Inferior parietal cortex (tissue), 1 donor: ENCODE data around the gene KNL1.
"Not testable (repeated sequence)": the region's sequence is repeated elsewhere in the genome, so short reads cannot be mapped to it uniquely, and the experiment has no call there.

Experiments
- DNase-seq: peaks from one replicate; pipeline ENCODE4 v3.0.0-alpha.2; 2016; ENCODE audit errors: extremely low spot score

Gene KNL1

DNA sequence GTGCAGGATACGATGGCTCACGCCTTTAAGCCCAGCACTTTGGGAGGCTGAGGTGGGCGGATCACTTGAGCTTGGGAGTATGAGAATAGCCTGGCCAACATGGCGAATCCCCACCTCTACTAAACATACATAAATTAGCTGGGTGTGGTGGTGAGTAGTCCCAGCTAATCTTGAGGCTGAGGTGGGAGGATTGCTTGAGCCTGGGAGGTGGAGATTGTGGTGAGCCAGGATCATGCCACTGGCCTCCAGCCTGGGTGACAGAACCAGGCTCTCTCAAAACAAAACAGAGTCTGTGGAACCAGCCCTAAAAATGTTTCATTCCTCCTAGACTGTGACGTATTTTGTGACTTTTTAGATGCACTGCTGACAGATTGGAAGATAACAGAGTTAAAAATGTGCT is 66.6 kb downstream of the KNL1 start:
- DNase-seq, result no peak

DNA sequence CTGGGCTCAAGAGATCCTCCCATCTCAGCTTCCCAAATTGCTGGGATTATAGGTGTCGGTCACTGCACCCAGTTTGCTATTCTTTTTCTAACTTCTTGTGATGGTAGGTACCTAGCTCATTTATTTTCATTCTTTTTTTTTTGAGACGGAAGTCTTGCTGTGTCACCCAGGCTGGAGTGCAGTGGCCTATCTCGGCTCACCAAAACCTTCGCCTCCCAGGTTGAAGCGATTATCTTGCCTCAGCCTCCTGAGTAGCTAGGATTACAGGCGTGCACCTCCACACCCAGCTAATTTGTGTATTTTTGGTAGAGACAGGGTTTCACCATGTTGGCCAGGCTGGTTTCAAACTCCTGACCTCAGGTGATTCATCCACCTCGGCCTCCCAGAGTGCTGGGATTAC is 70.9 kb downstream of the KNL1 start:
- DNase-seq, result no peak

- not testable (repeated sequence) for DNase-seq
Observed at GRCh38 chr15:40676290-40676689, 82.2 kb downstream of the KNL1 start.

GRCh38 chr15:40676906-40677305 is 82.9 kb downstream of the KNL1 start:
- not testable (repeated sequence) for DNase-seq

DNA sequence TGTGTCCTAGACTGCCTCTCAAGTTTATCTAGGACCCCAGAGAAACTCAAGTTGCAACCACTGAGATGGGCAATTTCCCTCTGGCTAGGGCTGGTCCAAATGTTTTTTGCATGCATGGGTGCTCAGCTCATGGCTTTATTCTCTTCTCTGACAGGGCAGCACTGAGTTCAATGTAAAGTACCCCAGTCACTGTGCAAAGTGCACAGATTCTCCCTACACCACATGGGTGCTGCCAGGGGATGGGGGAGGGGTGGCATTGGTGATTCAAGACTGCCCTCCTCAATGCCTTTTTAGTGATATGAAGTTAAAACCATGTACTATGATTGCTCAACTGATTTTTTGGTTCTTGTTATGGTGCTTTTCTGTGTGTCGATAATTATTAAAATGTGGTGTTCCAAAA is 86.1 kb downstream of the KNL1 start:
- no peak for DNase-seq

GRCh38 chr15:40680959-40681358 is 86.9 kb downstream of the KNL1 start:
- not testable (repeated sequence) for DNase-seq

GRCh38 chr15:40684381-40684780 is 90.3 kb downstream of the KNL1 start:
- DNase-seq, result no peak

DNA sequence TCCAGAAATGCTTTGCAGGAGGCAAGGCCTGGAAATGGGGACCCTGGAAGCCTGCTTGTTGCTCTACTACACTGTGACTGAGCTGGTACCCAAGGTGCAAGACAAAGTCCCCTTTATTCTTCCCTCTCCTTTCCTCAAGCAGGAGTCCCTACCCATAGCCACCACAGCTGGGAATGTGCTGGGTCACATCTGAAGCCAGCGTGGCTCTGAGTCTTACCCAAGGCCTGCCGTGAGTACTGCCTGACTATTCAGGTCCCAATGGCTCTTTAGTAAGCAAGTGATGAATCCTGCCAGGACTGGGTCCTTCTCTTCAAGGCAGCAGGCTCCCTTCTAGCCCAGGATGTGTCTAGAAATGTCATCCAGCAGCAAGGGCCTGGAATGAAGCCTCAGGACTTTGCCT is 91.3 kb downstream of the KNL1 start:
- DNase-seq, result no peak

DNA sequence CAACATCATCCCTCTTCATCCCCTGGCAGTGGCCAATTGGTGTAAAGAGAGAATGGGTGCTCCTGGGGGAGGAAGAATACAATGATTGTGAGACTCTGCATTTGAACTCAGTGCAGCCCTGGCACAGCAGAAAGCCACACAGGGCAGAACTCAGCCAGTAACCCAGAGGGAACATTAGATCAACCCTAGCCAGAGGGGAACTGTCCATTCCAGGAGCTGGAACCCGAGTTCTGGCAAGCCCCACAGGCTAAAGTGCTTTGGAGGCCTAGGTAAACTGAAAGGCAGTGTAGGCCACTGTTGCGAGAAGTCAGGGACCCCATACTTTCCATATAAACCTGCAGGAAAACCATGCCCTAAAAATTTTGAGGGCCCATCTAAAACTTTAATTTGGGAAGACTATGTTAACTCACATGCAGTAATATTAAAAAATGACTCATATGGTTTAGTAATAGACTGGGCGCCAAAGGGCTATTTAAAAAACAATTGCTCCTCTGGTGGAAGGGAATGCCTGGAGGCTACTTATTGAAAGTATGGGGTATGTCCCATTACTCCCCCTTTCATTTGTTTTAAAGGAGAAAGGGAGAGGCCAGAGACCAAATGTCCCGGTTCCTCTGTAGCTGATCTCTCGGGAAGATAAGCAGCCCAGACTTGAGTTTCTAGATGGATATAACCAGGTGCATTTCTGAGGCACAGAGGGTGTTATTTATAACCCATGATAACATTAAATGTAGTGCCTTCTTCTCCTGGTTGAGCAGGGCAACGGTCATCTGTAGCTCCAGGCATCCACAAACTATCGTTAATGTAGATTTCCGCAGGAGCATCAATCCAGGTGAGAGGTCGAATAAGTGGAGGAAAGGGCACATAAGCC is 95.1 kb downstream of the KNL1 start:
- no peak for DNase-seq

DNA sequence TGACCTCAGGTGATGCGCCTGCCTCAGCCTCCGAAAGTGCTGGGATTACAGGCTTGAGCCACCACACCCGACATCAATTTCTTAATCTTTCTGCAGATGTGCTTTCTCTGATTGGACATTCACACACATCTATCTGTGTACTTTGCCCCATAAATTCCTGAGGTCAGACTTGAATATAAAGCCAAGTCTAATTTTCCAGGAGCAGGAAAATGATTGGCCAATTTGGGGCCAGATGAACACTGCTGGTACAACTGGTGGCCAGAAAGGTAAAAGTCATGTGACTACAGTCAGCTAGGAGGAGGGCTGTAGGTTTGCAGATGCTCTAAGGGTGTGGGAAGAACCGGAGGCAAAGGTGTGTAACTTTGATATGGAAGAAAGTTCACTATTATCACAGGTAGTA is 97.7 kb downstream of the KNL1 start:
- no peak for DNase-seq

DNA sequence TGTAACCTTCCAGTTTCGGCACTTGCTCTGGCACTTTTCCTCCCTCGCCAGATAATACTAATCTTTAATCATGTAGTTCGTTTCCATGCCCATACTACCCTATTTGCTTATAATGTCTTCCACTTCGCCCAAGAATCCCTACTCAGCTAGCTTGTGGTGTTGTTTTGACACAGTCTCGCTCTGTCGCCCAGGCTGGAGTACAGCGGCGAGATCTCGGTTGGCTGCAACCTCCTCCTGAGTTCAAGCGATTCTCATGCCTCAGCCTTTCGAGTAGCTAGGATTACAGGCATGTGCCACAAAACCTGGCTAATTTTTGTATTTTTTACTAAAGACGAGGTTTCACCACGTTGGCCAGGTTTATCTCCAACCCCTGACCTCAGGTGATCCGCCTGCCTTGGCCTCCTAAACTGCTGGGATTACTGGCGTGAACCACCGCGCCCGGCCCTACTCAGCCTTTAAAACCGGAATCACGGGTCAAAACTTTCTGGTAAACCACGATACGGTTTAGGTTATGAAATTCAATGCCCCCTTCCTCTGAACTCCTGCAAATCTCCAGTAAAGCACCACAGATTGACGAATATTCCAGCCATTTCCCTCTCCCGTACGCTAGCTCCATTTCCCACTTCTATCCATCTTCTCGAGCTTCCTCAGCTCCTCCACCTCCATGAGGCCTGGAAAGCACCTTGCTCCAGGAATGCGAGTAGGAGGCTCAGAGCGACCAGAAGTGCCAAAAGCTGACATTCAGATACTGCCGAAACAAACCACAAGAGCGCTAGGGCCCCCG is 100.0 kb downstream of the KNL1 start:
- DNase-seq, result no peak

GRCh38 chr15:40694688-40695468 is 100.8 kb downstream of the KNL1 start, which contains the start of gene RAD51:
RAD51 (plus strand) TSS chr15:40695174; CDS start chr15:40698759, 3,585 bp downstream.
- peak; percentile 89 for DNase-seq

GRCh38 chr15:40695469-40695890 is 101.4 kb downstream of the KNL1 start:
- no peak for DNase-seq

DNA sequence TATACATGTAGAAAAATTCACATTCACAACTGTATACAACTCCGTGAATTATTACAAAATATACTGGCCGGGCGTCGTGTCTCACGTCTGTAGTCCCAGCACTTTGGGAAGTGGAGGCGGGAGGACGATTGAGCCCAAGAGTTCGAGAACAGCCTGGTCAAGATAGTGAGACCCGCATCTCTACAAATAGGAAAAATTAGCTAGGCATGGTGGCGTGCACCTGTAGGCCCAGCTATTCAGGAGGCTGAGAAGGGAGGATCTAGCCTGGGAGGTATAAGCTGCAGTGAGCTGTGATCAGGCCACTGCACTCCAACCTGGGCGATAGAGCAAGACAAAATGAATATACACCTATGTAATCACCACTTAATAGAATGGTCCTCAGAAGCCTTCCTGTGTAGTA is 102.2 kb downstream of the KNL1 start:
- DNase-seq, result no peak

GRCh38 chr15:40697916-40698315 is 103.9 kb downstream of the KNL1 start:
- DNase-seq, result no peak

DNA sequence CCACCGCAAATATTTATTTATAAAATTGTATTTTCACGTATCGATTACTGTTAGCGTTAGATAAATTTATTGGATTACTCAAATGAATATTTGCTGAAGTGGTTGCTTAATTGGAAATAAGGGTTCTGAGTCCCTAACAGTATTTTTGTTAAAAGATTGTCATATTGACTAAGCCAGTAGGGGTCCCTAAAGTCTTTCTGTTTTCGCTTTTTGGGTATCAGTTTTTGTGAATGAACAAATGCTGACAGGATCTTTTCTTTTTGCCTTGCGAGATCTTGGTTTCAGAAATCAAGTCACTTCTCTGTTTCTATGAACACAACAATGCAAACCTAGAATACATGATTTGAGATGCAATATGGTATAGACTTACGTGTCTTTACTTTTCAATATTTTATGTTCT is 108.0 kb downstream of the KNL1 start:
- DNase-seq, result no peak

GRCh38 chr15:40706121-40706520 is 112.1 kb downstream of the KNL1 start:
- DNase-seq, result no peak
